HepG2 (cell line): ENCODE results near the gene SPINK8. TPM values are rescaled to one million over a fixed set of nuclear protein-coding genes. Genes with fewer than 3 reads are reported as not detected.

Experiments
- ATAC-seq: fragments of 200-7000 bp; cut with Tn5 transposase; 3 replicates; pipeline ENCODE4 v1.9.1; 2020; ENCODE audit warnings: mild to moderate bottlenecking, moderate library complexity
- BruUV-seq: library from RNA; stranded (reverse); fragments of 400-500 nt; replicated peaks from 2 replicates; lab custom pipeline; 2021; lab: Mats Ljungman, UMichigan
- CTCF ChIA-PET: fragments of 300-600 bp; formaldehyde crosslinking; extraction: SDS; loops from one replicate; lab custom pipeline; 2021; ENCODE audit warnings: low total read pairs, inconsistent platforms, low intra/inter-chr PET ratio; lab: Yijun Ruan, JAX
- POLR2A ChIA-PET: fragments of 350-600 bp; sonication (Branson Sonifier 250); formaldehyde crosslinking; loops from one replicate; lab custom pipeline; 2020; ENCODE audit warnings: antibody characterized with exemption, inconsistent platforms; lab: Yijun Ruan, JAX
- DNase-seq: peaks from one replicate; pipeline ENCODE4 v3.0.0-alpha.2; 2015; ENCODE audit warnings: low spot score
- FAIRE-seq: peaks from 3 replicates; lab custom pipeline; 2011; peaks lifted over from hg19 to GRCh38; lab: Jason Lieb, UNC
- H2AFZ ChIP-seq: one replicate; pipeline ENCODE4 v1.6.1; 2011; ENCODE audit warnings: low read length, inconsistent platforms
- H3K27ac ChIP-seq: fragments of 300-600 bp; 3 replicates; pipeline ENCODE4 v1.8.0; 2011; ENCODE audit warnings: mixed run types, mild to moderate bottlenecking, mixed read lengths, low read length, inconsistent platforms; ENCODE audit not compliant: insufficient read depth; ENCODE audit errors: extremely low read length
- H3K27me3 ChIP-seq, 2 experiments: fragments of 200-600 bp in 1 of 2; 2 replicates in 1 of 2; 3 replicates in 1 of 2; pipeline versions ENCODE4 v1.6.0 to v1.8.0; 2011; ENCODE audit warnings: low read length in 2 of 2, mild to moderate bottlenecking in 2 of 2, moderate library complexity in 2 of 2, inconsistent platforms in 1 of 2; ENCODE audit not compliant: insufficient read depth in 2 of 2, control insufficient read depth in 1 of 2
- H3K36me3 ChIP-seq, 2 experiments: fragments of 200-600 bp in 1 of 2; replicated peaks in 1 of 2; 2 replicates in 1 of 2; 3 replicates in 1 of 2; pipeline versions ENCODE4 v1.5.1 to v1.8.0; 2011; ENCODE audit warnings: low read length in 2 of 2, inconsistent platforms in 1 of 2; ENCODE audit not compliant: insufficient read depth in 2 of 2, control insufficient read depth in 1 of 2
- H3K4me1 ChIP-seq: 2 replicates; pipeline ENCODE4 v1.5.1; 2012; ENCODE audit warnings: low read length, inconsistent platforms; ENCODE audit not compliant: insufficient read depth
- H3K4me2 ChIP-seq: 2 replicates; pipeline ENCODE4 v1.6.0; 2011; ENCODE audit warnings: low read depth, low read length, inconsistent platforms
- H3K4me3 ChIP-seq, 3 experiments: fragments of 200-600 bp in 1 of 3; sonication (generic), shearing (Covaris generic) in 1 of 3; replicated peaks in 1 of 3; 2 replicates each; pipeline ENCODE4 v1.5.1; 2011 to 2016; ENCODE audit warnings: low read length in 3 of 3, inconsistent platforms in 2 of 3, low read depth in 2 of 3, mild to moderate bottlenecking in 2 of 3, control low read depth in 1 of 3, mixed read lengths in 1 of 3; ENCODE audit not compliant: insufficient read depth in 1 of 3
- H3K79me2 ChIP-seq: one replicate; pipeline ENCODE4 v1.6.1; 2011; ENCODE audit warnings: low read length, inconsistent platforms; ENCODE audit not compliant: insufficient read depth
- H3K9ac ChIP-seq: 2 replicates; pipeline ENCODE4 v1.6.0; 2011; ENCODE audit warnings: mild to moderate bottlenecking, low read depth, low read length, inconsistent platforms; ENCODE audit not compliant: insufficient read depth
- H3K9me3 ChIP-seq: 2 replicates; pipeline ENCODE4 v1.5.1; 2012; ENCODE audit warnings: mild to moderate bottlenecking, low read length
- H4K20me1 ChIP-seq: 2 replicates; pipeline ENCODE4 v1.6.0; 2011; ENCODE audit warnings: inconsistent platforms, mild to moderate bottlenecking, low read length, moderate library complexity; ENCODE audit not compliant: insufficient read depth
- MAZ ChIP-seq, 2 experiments: sonication (generic) in 1 of 2; formaldehyde crosslinking in 1 of 2; IDR thresholded peaks; 2 replicates each; pipeline versions ENCODE4 v1.5.0 to v1.6.1; 2012 to 2020; ENCODE audit warnings: low read depth in 2 of 2, mild to moderate bottlenecking in 2 of 2, borderline replicate concordance in 1 of 2, improper control_type of control experiment in 1 of 2, low read length in 1 of 2, missing genetic modification reagents in 1 of 2, moderate library complexity in 1 of 2
- NR2F1 ChIP-seq, 2 experiments: fragments of 450-650 bp in 1 of 2; formaldehyde crosslinking in 1 of 2; IDR thresholded peaks; 2 replicates each; pipeline versions ENCODE4 v1.5.0 to v1.6.1; 2016 to 2020; ENCODE audit warnings: mild to moderate bottlenecking in 1 of 2, missing compliant biosample characterization in 1 of 2, missing genetic modification reagents in 1 of 2, moderate library complexity in 1 of 2
- RCOR2 ChIP-seq: IDR thresholded peaks from 2 replicates; pipeline ENCODE4 v1.6.1; 2016; ENCODE audit warnings: missing biosample characterization, missing genetic modification reagents
- SAFB2 ChIP-seq: sonication (generic); formaldehyde crosslinking; IDR thresholded peaks from 2 replicates; pipeline ENCODE4 v1.5.1; 2020; ENCODE audit warnings: missing genetic modification reagents, low read depth, mild to moderate bottlenecking, borderline replicate concordance
- ZKSCAN8 ChIP-seq: IDR thresholded peaks from 2 replicates; pipeline ENCODE4 v1.6.1; 2016; ENCODE audit warnings: borderline replicate concordance, missing genetic modification reagents, missing compliant biosample characterization
- ZNF747 ChIP-seq: sonication (generic); formaldehyde crosslinking; IDR thresholded peaks from 2 replicates; pipeline ENCODE4 v1.8.1; 2023; ENCODE audit warnings: missing genetic modification reagents, mild to moderate bottlenecking, borderline replicate concordance
- ZNF776 ChIP-seq: sonication (generic); formaldehyde crosslinking; IDR thresholded peaks from 2 replicates; pipeline ENCODE4 v1.4.0; 2020; ENCODE audit warnings: mild to moderate bottlenecking, missing genetic modification reagents
- WGBS: methylation state at CpG from one replicate; pipeline ENCODE4 v1.1.6; 2017; ENCODE audit warnings: low lambda C conversion rate; 5-methylcytosine and 5-hydroxymethylcytosine counted together
- in situ Hi-C: cut with HindIII; loops from 2 replicates; pipeline ENCODE4 v1.10.0; 2017; ENCODE audit warnings: low pct_unique_long_range_greater_than_20kb; ENCODE audit not compliant: extremely low pct_ligation_motif_present
- intact Hi-C: fragments of 100-400 bp; cut with micrococcal nuclease; formaldehyde crosslinking; loops from one replicate; pipeline ENCODE4 v1.10.0; 2022; ENCODE audit not compliant: unreplicated experiment
- polyA plus RNA-seq, 8 experiments: library from polyadenylated mRNA; depleted of rRNA in 3 of 8; stranded (reverse) in 7 of 8; unstranded in 1 of 8; fragments of >200 nt; fragmentation: Illumina TruSeq in 4 of 8; extraction: Trizol in 4 of 8; gene quantifications; 2 replicates each; pipeline versions ENCODE4 v1.2.1 to v1.2.3, GENCODE V29; 2011 to 2016; ENCODE audit warnings: low read depth in 4 of 8, missing spikeins in 1 of 8, mixed read lengths in 1 of 8; ENCODE audit not compliant: insufficient read depth in 1 of 8
- total RNA-seq, 5 experiments: library from RNA; depleted of rRNA; stranded (reverse); fragments of >200 nt; fragmentation: Illumina TruSeq; extraction: Trizol; gene quantifications; 2 replicates each; pipeline ENCODE4 v1.2.3, GENCODE V29; 2016; ENCODE audit warnings: low read depth in 1 of 5

SPINK8 gene
- total and polyA plus RNA-seq, 2 of the 13 experiments (the other 11 are each of a cell fraction or from before 2014, with no cell fraction given), result not detected

DNA sequence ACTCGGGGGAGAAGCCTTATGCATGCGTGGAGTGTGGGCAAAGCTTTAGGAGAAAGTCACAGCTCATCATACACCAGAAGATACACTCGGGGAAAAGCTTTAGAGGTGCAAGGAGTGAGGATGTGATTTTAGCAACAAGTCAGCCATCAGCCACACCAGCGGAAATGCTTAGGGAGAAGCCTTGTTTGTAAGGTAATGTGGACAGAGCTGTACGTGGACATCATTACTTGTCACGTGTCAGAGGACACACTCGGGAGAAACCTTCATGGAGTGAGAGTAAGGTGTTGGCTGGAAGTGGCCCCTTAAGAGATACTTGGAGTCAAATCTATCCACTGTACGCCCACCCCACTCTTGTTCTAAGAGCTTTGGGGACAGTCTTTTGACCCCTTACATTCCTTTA lies 63.9 kb downstream of the SPINK8 start (continued):
- no peak for TF ChIP-seq ZNF747
- TF ChIP-seq, all 625 proteins: peak for 0

DNA sequence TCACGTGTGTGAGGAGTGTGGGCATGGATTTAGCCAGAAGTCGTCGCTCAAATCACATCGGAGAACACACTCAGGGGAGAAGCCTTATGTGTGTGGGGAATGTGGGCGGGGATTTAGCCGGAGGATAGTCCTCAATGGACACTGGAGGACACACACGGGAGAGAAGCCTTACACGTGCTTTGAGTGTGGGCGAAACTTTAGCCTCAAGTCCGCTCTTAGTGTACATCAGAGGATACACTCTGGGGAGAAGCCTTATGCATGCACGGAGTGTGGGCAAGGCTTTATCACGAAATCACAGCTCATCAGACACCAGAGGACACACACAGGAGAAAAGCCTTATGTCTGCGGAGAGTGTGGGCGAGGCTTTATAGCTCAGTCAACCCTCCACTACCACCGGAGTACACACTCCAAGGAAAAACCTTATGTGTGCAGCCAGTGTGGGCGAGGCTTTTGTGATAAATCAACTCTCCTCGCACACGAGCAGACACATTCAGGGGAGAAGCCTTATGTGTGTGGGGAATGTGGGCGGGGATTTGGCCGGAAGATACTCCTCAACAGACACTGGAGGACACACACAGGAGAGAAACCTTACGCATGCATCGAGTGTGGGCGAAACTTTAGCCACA lies 64.4 kb downstream of the SPINK8 start:
- intact Hi-C loops (no loop called here), in situ Hi-C loops (no loop called here)
- ATAC-seq, result no peak
- TF ChIP-seq ZKSCAN8, result no peak
- no peak for TF ChIP-seq RCOR2 (CRISPR knock-in tag)
- TF ChIP-seq NR2F1 (CRISPR knock-in tag; IDR thresholded peaks at IDR 0.05), result no peak
- no peak for TF ChIP-seq SAFB2 (CRISPR knock-in tag)
- TF ChIP-seq ZNF776 (CRISPR knock-in tag), result no peak
- no peak for TF ChIP-seq MAZ (IDR thresholded peaks at IDR 0.05; ENCODE audit: borderline replicate concordance, low read depth, low read length)
- TF ChIP-seq MAZ (CRISPR knock-in tag; IDR thresholded peaks at IDR 0.05; ENCODE audit: low read depth), result no peak
- Histone ChIP-seq H4K20me1 (no peaks in the 10 kb centered on the region), H3K4me2 (no peak overlapping the region), H3K79me2 (no peaks in the 10 kb centered on the region), H3K27me3 (no peaks in the 10 kb centered on the region), H3K4me3 (no peak overlapping the region), H3K9me3 (no peaks in the 10 kb centered on the region), H3K4me1 (no peaks in the 10 kb centered on the region), H2AFZ (no peak overlapping the region), H3K27ac (no peak overlapping the region), H3K36me3 (peaks cover 3 to 19% of the 10 kb centered on the region in 2 experiments; a peak in 4 of 5 replicates), H3K9ac (no peak overlapping the region)
- FAIRE-seq, result no peak
- ChIA-PET POLR2A (interaction anchor here (1.0 kb wide), 1 partner anchor 171 kb away, joined by 3 read pairs; the partner anchor contains the start of genes CCDC51 and TMA7), CTCF (no interaction called here)
- DNase-seq, result no peak
- WGBS, result 95% methylated on average over 21 of the region's 23 CpGs
- BruUV-seq, result no TSS peak
